Colonic mucosa (tissue), 4 donors: Measurements from ENCODE around the gene SLC52A1. TPM values are rescaled to one million over a fixed set of nuclear protein-coding genes. Genes with fewer than 3 reads are reported as not detected.

Experiments
- DNase-seq: peaks from one replicate; pipeline ENCODE4 v3.0.0-alpha.2; 2020
- H3K27ac ChIP-seq: fragments of 200-600 bp; one replicate; pipeline ENCODE4 v1.8.0; 2021
- H3K27me3 ChIP-seq: fragments of 200-600 bp; one replicate; pipeline ENCODE4 v1.8.0; 2021
- H3K36me3 ChIP-seq: fragments of 200-600 bp; one replicate; pipeline ENCODE4 v1.8.0; 2021
- H3K4me1 ChIP-seq: fragments of 200-600 bp; one replicate; pipeline ENCODE4 v1.8.0; 2021; ENCODE audit warnings: mild to moderate bottlenecking
- H3K4me3 ChIP-seq: fragments of 200-600 bp; one replicate; pipeline ENCODE4 v1.8.0; 2021
- H3K9ac ChIP-seq, 2 donors: one replicate each; pipeline ENCODE4 v1.7.0; 2013; ENCODE audit warnings: control low read depth in 2 of 2, low read depth in 2 of 2, low read length in 2 of 2
- H3K9me3 ChIP-seq: fragments of 200-600 bp; one replicate; pipeline ENCODE4 v1.8.0; 2021
- intact Hi-C: fragments of 100-400 bp; cut with DNase I; formaldehyde crosslinking; loops from one replicate; pipeline ENCODE4 v1.14.1; 2022
- total RNA-seq, 2 donors: library from RNA; stranded (reverse); fragmentation: NEBNext Ultra II Directional in 1 of 2; extraction: Animal tissue kit (Norgen Biotek cat#: 25700) in 1 of 2; gene quantifications; one replicate each; pipeline ENCODE4 v1.2.1, GENCODE V29; 2021
- TF ChIP-seq, protein P1 (sequence below): fragments of 200-600 bp; IDR thresholded peaks from one replicate; pipeline ENCODE4 v1.8.0; 2022; ENCODE audit warnings: antibody characterized with exemption, mild to moderate bottlenecking
- donor health status: healthy.
- donor health status: DM: no; HTN: no; CAD: no.
- donor health status: DM: no; HTN: no; CAD: no.

Gene SLC52A1
- total RNA-seq, 2 donors from 2014 or later = 1.7 to 2.6 TPM

DNA sequence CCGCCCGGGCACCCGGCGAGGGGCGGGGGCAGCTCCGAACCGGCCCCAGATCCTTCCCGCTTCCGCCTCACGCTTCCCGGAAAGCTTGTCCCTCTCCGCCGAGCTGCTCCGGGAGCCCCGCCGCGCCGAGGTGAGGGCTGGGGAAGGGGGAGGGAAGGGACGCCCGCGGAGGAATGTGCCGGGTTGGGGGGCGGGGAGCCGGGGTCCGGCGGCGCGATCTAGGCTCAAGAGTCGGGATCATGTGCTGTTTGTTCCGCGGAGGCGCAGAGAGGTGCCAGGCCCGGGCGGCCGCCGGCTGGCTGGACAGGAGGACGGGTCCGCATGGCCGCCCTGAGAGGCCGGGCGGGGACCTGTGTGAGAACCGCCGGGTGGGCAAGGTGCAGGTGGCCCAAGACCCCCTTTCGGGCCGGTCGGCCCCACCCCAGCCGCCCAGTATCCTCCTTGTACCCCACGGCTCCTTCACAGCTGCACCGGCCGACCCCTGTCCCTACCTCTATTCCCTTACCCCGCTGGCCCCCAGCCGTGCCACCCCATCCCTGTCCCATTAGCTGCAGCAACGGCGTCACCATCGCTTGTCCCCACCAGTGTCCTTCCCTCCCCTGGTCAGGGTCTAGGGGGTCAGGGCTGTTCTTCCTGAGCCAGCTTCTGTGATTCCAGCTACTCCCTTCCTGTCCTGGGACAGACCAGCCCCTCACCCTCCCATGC, 37.0 kb downstream of the SLC52A1 start:
- peak overlapping the region; percentile 83 for H3K27ac ChIP-seq
- TF ChIP-seq, protein P1, sequence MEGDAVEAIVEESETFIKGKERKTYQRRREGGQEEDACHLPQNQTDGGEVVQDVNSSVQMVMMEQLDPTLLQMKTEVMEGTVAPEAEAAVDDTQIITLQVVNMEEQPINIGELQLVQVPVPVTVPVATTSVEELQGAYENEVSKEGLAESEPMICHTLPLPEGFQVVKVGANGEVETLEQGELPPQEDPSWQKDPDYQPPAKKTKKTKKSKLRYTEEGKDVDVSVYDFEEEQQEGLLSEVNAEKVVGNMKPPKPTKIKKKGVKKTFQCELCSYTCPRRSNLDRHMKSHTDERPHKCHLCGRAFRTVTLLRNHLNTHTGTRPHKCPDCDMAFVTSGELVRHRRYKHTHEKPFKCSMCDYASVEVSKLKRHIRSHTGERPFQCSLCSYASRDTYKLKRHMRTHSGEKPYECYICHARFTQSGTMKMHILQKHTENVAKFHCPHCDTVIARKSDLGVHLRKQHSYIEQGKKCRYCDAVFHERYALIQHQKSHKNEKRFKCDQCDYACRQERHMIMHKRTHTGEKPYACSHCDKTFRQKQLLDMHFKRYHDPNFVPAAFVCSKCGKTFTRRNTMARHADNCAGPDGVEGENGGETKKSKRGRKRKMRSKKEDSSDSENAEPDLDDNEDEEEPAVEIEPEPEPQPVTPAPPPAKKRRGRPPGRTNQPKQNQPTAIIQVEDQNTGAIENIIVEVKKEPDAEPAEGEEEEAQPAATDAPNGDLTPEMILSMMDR = no peak
- peaks cover 14% of the 10 kb centered on the region for H3K4me1 ChIP-seq
- peak overlapping the region; percentile 91 to 98 for H3K9ac ChIP-seq
- intact Hi-C loops = loop anchor here (5.0 kb wide), 1 partner anchor 61 kb away; no protein-coding TSS in a partner anchor
- no peaks in the 10 kb centered on the region for H3K27me3 ChIP-seq
- H3K4me3 ChIP-seq = peak overlapping the region; percentile 99
- no peaks in the 10 kb centered on the region for H3K9me3 ChIP-seq
- DNase-seq = peak; percentile 53
- H3K36me3 ChIP-seq = peaks cover 12% of the 10 kb centered on the region

DNA sequence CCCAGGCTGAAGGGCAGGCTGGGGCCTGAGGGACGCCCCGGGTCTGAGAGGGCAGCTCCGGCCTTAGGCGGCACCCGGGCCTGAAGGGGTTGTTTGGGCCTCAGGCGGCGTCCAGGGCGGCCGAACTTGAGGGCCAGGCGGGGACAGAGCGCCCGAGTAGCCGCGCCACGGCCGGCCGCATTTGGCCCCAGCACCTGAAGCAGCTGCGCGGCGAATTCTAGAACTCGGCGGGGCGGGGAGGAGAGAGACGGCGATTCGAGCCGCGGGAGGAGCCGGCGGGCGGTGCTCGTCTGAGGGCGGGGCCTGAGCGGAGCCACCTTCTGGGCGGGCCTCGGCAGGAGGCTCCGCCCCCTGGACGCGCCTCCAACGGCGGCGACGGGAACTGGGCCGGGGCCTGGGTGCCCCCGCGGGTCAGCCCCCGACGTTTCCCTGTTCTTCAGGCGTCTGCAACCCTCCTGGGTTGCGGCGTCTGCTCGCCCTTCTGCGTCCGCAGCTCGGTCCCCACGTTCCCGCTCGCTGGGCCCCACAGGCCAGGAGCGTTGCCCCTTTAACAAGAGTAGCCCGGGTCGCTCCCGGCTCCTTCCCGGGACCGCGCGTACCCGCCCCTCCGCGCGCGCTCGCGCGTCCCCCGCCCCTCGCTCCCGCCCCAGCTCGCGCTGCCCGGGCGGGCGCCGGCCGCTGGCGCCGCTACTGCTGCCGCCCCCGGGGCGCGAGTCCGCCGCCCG, 37.8 kb downstream of the SLC52A1 start, which contains the start of the genes INCA1 and KIF1C:
INCA1 (minus strand) TSS at position 221 of the 725 bp plus-strand sequence. CDS start 3,085 bp downstream, outside the sequence.
KIF1C (plus strand) TSS at position 649 of the 725 bp plus-strand sequence. CDS start 2,297 bp downstream, outside the sequence.
- DNase-seq = peak; percentile 95
- Histone ChIP-seq H3K4me3 (peak within 1 kb of the TSS; percentile 99), H3K27ac (peak within 1 kb of the TSS; percentile 83), H3K4me1 (peaks cover 14% of the 10 kb centered on the region), H3K36me3 (peaks cover 10% of the 10 kb centered on the region), H3K27me3 (no peaks in the 10 kb centered on the region), H3K9me3 (no peaks in the 10 kb centered on the region), H3K9ac (peak within 1 kb of the TSS; percentile 91 to 98)
- intact Hi-C loops = loop anchor here (5.0 kb wide), 1 partner anchor 60 kb away; no protein-coding TSS in a partner anchor
- TF ChIP-seq, protein P1 = no peak

DNA sequence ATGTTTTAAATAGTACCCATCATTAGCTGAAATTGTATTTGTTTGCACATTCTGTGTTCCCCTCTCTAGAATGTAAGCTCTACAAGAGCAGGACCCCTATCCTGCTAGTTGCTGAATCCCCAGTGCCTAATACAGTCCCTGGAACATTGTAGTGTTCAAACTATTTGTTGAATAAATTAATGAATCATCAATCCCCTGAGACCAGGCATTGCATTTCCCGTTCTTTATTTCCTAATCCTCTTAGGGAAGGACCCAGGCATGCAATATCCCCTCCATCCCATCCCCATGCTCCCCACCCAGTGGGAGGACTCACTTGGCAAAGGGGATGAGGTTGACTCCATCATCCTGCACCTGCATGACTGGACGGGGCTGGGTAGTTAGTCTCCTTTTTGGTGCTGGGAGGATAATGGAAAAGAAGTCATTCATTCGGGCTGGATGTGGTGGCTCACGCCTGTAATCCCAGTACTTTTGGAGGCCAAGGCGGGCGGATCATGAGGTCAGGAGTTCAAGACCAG, 41.1 kb downstream of the SLC52A1 start:
- H3K4me3 ChIP-seq = no peak overlapping the region
- TF ChIP-seq, protein P1 = no peak
- DNase-seq = no peak
- intact Hi-C loops = no loop called here
- no peaks in the 10 kb centered on the region for H3K27me3 ChIP-seq
- H3K36me3 ChIP-seq = no peaks in the 10 kb centered on the region
- H3K27ac ChIP-seq = no peak overlapping the region
- H3K9ac ChIP-seq = no peak overlapping the region
- peaks cover 7% of the 10 kb centered on the region for H3K4me1 ChIP-seq
- no peaks in the 10 kb centered on the region for H3K9me3 ChIP-seq

DNA sequence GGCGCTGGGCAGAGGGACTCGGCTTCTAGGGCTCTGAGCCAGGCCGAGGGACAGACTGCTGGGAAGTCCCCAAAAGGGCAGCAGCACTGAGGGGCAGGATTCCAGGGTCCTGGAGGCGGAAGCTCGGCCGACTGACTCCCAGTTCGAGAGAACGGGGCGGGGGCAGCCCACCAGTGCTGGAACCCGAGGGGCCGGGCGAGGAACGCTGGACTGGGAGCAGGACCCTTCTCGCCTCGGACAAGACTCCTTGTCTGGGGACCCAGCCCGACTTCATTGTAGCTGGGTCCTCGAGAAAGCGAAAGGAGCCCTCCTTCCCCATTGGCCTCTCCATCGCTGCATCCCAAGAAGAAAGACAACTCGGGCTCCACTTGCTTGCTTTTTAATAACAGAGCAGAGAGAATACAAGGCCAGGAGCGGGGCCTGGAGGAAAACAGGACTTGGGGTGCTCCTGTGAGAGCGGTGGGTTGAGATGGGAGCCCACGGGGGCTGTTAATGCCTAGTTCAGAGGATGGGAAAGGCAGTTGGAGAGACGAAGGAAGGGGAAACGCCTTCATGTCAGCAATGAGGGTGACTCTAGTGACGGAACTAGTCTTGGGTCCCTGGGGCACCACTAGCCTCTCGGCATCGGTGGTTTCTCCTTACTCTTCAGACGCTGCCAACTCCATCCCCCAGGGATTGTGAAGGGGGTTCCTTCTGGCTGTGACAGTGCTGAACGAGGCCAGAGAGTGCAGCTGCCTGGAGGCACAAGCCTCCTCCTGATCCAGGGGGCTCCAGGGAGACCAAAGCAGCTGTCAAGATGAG, 47.3 kb downstream of the SLC52A1 start:
- intact Hi-C loops = no loop called here
- peak overlapping the region; percentile 96 for H3K27ac ChIP-seq
- peaks cover 5% of the 10 kb centered on the region for H3K36me3 ChIP-seq
- H3K4me3 ChIP-seq = peak overlapping the region; percentile 95
- H3K9me3 ChIP-seq = no peaks in the 10 kb centered on the region
- TF ChIP-seq, protein P1 = no peak
- no peaks in the 10 kb centered on the region for H3K27me3 ChIP-seq
- peak overlapping the region; percentile 92 to 99 for H3K9ac ChIP-seq
- DNase-seq = no peak
- peaks cover 9% of the 10 kb centered on the region for H3K4me1 ChIP-seq
